Amniotic epithelial cell (primary cell): Measurements from ENCODE around the gene FIGN.

Experiments
- DNase-seq: peaks from one replicate; pipeline ENCODE4 v3.0.0-alpha.2; 2010; ENCODE audit warnings: low read depth

The FIGN gene

GRCh38 chr2:163662141-163662780 is 73.5 kb downstream of the FIGN start:
- DNase-seq, result peak; percentile 71

GRCh38 chr2:163659224-163659623 is 76.6 kb downstream of the FIGN start:
- peak; percentile 57 for DNase-seq

GRCh38 chr2:163658556-163658955 is 77.3 kb downstream of the FIGN start:
- DNase-seq, result peak; percentile 56

GRCh38 chr2:163657281-163657656 is 78.5 kb downstream of the FIGN start:
- DNase-seq, result peak; percentile 24

- no peak for DNase-seq
Observed at GRCh38 chr2:163656622-163657280, 79.1 kb downstream of the FIGN start.

- peak; percentile 39 for DNase-seq
Observed at GRCh38 chr2:163655667-163656066, 80.1 kb downstream of the FIGN start.

- DNase-seq, result no peak
Observed at GRCh38 chr2:163652751-163653150, 83.1 kb downstream of the FIGN start.

- DNase-seq, result peak; percentile 32
Observed at GRCh38 chr2:163649080-163649479, 86.7 kb downstream of the FIGN start.

- DNase-seq, result no peak
Observed at GRCh38 chr2:163647300-163647699, 88.5 kb downstream of the FIGN start.

- DNase-seq, result no peak
Observed at GRCh38 chr2:163646687-163647086, 89.1 kb downstream of the FIGN start.

GRCh38 chr2:163644238-163644637 is 91.6 kb downstream of the FIGN start:
- DNase-seq, result no peak

GRCh38 chr2:163641986-163642385 is 93.8 kb downstream of the FIGN start:
- no peak for DNase-seq

- no peak for DNase-seq
Observed at GRCh38 chr2:163640542-163641193, 95.1 kb downstream of the FIGN start.

- DNase-seq, result no peak
Observed at GRCh38 chr2:163637871-163638270, 97.9 kb downstream of the FIGN start.

- no peak for DNase-seq
Observed at GRCh38 chr2:163633291-163633690, 102.5 kb downstream of the FIGN start.

GRCh38 chr2:163630836-163631235 is 105.0 kb downstream of the FIGN start:
- peak; percentile 69 for DNase-seq

- DNase-seq, result peak; percentile 87
Observed at GRCh38 chr2:163626639-163627109, 109.1 kb downstream of the FIGN start.

GRCh38 chr2:163626208-163626607 is 109.6 kb downstream of the FIGN start:
- DNase-seq, result no peak

GRCh38 chr2:163625632-163626031 is 110.2 kb downstream of the FIGN start:
- DNase-seq, result no peak

GRCh38 chr2:163621445-163622004 is 114.3 kb downstream of the FIGN start:
- no peak for DNase-seq

- DNase-seq, result peak; percentile 14
Observed at GRCh38 chr2:163617517-163617916, 118.3 kb downstream of the FIGN start.

- peak; percentile 39 for DNase-seq
Observed at GRCh38 chr2:163613266-163613731, 122.5 kb downstream of the FIGN start.

GRCh38 chr2:163612332-163612731 is 123.5 kb downstream of the FIGN start:
- DNase-seq, result no peak
